C4-2B (cell line): ENCODE results near the gene TNFAIP2.
A peak's percentile ranks its signal among the peaks of the same experiment; 100 is the strongest.

ENCODE experiments used
- H3K27ac ChIP-seq: fragments of 450-650 bp; 2 replicates; pipeline ENCODE4 v1.5.1; 2017
- ZFX ChIP-seq: fragments of 450-650 bp; IDR thresholded peaks from 2 replicates; pipeline ENCODE4 v1.6.1; 2017
- TF ChIP-seq, protein P1 (sequence below): fragments of 450-650 bp; conservative IDR thresholded peaks from 2 replicates; pipeline ENCODE4 v1.5.1; 2017; ENCODE audit warnings: mild to moderate bottlenecking

Gene TNFAIP2

DNA sequence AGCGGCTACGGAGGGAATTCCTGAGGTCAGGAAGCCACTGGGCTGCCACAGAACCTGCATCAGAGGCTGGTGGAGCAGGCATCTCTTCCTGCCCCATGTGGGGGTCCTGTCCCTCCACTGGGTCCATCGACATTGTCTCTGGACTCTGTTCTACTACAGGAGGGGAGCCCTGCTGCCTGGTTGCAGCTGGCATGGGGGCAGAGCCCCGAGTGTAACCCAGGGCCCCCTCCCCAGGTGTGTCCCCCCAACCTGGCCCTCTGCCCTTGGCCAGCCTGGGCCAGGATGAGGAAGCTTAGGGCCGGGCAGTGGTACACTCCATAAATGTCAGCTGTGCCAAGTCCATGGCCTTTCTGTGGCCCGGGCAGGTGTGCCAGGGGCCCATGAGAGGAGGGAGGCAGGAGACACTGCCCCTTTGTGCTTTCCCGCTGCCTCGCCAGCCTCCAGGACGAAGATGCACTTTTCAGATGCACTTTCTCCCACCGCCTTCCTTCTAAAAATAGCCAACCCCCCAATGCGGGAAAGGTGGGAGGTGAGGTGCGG is 32.7 kb upstream of the TNFAIP2 start:
- TF ChIP-seq, protein P1, sequence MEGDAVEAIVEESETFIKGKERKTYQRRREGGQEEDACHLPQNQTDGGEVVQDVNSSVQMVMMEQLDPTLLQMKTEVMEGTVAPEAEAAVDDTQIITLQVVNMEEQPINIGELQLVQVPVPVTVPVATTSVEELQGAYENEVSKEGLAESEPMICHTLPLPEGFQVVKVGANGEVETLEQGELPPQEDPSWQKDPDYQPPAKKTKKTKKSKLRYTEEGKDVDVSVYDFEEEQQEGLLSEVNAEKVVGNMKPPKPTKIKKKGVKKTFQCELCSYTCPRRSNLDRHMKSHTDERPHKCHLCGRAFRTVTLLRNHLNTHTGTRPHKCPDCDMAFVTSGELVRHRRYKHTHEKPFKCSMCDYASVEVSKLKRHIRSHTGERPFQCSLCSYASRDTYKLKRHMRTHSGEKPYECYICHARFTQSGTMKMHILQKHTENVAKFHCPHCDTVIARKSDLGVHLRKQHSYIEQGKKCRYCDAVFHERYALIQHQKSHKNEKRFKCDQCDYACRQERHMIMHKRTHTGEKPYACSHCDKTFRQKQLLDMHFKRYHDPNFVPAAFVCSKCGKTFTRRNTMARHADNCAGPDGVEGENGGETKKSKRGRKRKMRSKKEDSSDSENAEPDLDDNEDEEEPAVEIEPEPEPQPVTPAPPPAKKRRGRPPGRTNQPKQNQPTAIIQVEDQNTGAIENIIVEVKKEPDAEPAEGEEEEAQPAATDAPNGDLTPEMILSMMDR: no peak
- no peak for TF ChIP-seq ZFX
- H3K27ac ChIP-seq: no peak overlapping the region

GRCh38 chr14:103091041-103091882 is 32.0 kb upstream of the TNFAIP2 start:
- no peak overlapping the region for H3K27ac ChIP-seq
- no peak for TF ChIP-seq ZFX
- TF ChIP-seq, protein P1: no peak

DNA sequence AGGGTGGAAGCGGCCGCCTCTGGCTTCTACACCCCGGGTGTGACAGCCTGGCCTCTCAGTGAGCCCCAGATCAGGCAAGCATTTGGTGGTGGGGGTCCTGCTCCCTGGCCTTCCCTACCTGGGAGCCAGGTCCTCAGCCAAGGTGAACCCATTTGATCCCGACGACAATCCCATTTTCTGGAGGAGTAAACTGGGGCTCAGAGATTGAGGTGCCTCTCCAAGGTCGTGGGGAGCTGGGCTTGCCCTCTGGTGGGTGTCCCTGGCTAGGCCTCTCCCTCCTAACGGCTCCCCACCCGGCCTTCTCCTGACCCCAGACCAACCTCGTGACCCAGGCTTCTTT is 31.4 kb upstream of the TNFAIP2 start:
- no peak for TF ChIP-seq ZFX
- TF ChIP-seq, protein P1: no peak

DNA sequence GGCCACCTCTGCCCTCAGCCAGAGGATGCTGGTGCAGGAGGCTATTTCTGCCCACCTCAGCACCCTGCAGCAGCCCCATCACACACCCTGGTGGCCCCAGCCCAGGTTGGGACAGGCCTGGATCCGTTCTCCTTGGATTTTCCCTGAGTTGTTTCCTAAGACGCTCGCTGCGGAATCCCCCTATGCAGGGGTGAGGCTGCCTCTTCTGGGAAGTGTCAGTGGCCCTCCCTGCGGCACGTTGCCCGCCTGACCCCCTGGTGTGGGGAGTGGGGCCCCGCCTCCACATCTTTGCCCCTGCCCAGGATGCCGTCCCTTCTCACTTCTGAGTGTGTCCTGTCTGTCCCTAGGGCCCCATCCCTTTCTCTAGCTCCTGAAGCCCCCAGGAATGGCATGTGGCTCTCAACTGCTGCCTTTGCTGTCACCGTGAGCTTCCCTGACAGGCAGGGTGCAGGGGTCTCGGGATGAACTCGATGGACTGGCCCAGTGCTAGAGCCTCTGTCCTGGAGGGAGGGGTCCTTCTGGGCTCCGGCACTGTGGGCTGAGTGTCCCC is 29.3 kb upstream of the TNFAIP2 start:
- no peak overlapping the region for H3K27ac ChIP-seq
- TF ChIP-seq, protein P1: no peak
- no peak for TF ChIP-seq ZFX

More for the DNA sequence above, 31.4 kb upstream of the TNFAIP2 start:
- H3K27ac ChIP-seq: no peak overlapping the region

DNA sequence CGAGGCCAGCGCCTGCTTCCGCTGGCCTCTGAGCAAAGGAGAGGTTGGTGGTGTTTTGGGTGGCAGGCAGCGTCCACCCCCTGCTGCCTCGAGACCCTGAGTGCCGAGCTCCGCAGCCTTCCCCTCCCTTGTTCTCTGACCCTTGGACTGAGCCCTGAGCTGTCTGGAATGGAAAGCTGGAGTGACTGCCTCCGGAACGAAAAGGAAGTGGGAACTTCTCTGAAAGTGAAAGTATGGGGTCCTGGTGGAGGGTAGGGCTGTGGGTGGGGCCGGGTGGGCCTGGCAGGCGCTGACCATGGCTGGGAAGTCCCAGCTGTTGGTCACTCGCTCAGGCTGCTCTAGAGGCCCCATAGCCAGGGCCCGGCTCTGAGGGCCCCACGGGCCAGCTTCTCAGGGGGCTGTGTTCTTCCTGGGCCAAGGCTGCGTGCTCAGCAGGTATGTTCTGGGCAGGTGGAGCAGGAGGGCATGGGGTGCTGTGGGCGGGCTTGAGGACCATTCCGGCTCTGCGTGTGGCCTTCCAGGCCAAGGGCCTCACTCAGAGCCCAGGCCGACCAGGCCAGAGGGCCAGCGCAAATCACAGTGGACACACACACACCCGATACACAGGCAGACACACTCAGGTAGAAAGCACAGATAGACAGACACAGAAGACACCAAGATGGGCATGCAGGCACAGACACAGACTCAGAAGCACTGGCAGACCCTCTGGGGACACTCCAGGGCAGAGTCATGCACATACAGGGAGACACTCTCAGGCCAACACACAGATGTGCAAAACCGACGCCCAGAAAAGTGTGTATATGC is 28.7 kb upstream of the TNFAIP2 start, which contains the start of gene EXOC3L4:
Gene EXOC3L4, plus strand, starts transcription at position 320 of the 804 bp plus-strand sequence. CDS start 5,495 bp downstream, outside the sequence.
- peak within 1 kb of the TSS; percentile 41 for H3K27ac ChIP-seq
- no peak for TF ChIP-seq ZFX
- TF ChIP-seq, protein P1: no peak

GRCh38 chr14:103095210-103095778 is 28.0 kb upstream of the TNFAIP2 start:
- peak overlapping the region; percentile 41 for H3K27ac ChIP-seq
- TF ChIP-seq ZFX: no peak
- TF ChIP-seq, protein P1: no peak
